Pulmonary artery endothelial cell (primary cell): Measurements from ENCODE around the gene DCTN4. TPM values are rescaled to one million over a fixed set of nuclear protein-coding genes. Genes with fewer than 3 reads are reported as not detected.
"Not testable (repeated sequence)": the region's sequence is repeated elsewhere in the genome, so short reads cannot be mapped to it uniquely, and the experiment has no call there.

Experiments
- DNase-seq: peaks from one replicate; pipeline ENCODE4 v3.0.0-alpha.2; 2011; ENCODE audit warnings: low read depth, low spot score
- total RNA-seq: library from RNA; depleted of rRNA; stranded (reverse); fragments of >200 nt; gene quantifications from 2 replicates; pipeline ENCODE4 v1.2.3, GENCODE V29; 2014

The DCTN4 gene
- 29.9 and 34.8 TPM in 2 replicates for total RNA-seq

DNA sequence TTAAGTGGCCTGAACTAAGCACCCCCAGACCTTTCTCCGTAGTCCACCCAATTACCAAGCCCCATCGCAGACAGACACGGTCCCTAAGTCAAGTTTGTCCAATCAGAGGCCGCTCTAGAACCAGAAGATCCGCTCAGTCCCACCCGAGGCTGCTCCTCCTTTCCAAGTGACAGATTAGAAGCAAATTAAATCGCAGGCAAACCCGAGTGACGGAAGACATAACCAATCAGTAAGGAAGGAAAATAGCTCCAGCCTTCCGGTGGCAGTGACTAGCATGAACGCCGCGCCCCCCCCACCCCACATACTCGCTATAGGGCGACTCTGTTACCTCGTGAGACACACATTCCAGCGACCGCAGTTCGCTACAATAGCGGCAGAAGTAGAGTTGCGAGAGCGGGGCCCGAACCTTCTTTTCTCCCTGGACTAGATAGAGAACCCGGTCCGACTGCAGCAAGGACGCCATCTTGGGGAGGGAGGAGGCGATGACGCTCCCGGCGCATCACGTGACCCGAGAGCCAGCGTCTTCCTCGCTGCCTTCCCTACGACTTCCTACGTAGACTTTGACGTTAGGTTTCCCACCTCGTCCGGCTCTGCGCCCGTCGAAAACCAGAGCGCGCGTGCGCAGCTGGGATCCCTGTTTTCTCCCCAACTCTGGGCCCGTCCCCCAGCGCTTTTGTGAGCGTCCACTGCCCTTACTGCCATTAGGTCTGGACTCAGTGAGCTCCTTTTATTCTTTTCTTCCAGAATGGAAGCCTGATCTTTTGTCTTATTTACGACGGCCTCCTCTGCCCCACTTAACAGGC, at the start of gene DCTN4:
TSS of gene DCTN4 (minus strand) at position 487 of the 803 bp plus-strand sequence. CDS start at position 463, 24 bp downstream.
- DNase-seq, result peak; percentile 97

- no peak for DNase-seq
Observed at GRCh38 chr5:150804388-150804787, 45.6 kb upstream of the DCTN4 start.

- peak; percentile 35 for DNase-seq
Observed at GRCh38 chr5:150801117-150801927, 42.5 kb upstream of the DCTN4 start.

GRCh38 chr5:150797384-150797783, 38.6 kb upstream of the DCTN4 start:
- DNase-seq, result no peak

DNA sequence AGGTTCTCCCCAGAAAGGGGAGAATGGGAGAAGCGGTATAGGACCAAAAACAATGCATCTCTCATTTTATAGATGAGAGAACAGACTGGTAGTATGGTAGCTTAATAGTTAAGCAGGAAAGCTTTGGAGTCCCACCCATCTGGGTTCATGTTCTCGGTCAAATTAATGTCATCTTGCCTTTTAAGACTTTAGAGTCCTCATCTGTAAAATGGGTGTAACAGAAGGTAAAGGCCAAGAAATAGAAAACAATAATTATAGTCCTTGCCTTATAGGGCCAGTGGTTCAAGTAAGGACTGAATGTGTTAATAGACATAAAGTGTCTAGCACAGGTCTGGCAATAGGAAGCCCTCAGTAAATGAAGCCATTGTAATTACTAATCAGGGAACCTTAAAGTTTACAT, 36.1 kb upstream of the DCTN4 start:
- no peak for DNase-seq

DNA sequence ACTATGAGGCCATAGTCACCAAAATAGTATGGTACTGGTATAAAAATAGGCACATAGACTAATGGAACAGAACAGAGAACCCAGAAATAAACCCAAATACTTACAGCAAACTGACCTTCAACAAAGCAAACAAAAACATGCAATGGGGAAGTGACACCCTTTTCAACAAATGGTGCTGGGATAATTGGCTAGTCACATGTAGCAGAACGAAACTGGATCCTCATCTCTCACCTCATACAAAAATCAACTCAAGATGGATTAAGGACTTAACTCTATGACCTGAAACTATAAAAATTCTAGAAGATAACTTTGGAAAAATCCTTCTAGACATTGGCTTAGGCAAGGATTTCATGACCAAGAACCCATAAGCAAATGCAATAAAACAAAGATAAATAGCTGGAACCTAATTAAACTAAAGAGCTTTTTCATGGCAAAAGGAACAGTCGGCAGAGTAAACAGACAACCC, 34.6 kb upstream of the DCTN4 start:
- not testable (repeated sequence) for DNase-seq

- no peak for DNase-seq
Observed at GRCh38 chr5:150791536-150791935, 32.7 kb upstream of the DCTN4 start.

GRCh38 chr5:150789943-150790611, 31.3 kb upstream of the DCTN4 start:
- peak; percentile 53 for DNase-seq

- no peak for DNase-seq
Observed at GRCh38 chr5:150789450-150789849, 30.6 kb upstream of the DCTN4 start.

- no peak for DNase-seq
Observed at GRCh38 chr5:150788977-150789376, 30.2 kb upstream of the DCTN4 start.

GRCh38 chr5:150787656-150788055, 28.8 kb upstream of the DCTN4 start:
- DNase-seq, result no peak

GRCh38 chr5:150786876-150787275, 28.1 kb upstream of the DCTN4 start:
- DNase-seq, result no peak

GRCh38 chr5:150785950-150786349, 27.1 kb upstream of the DCTN4 start:
- DNase-seq, result no peak

- DNase-seq, result no peak
Observed at GRCh38 chr5:150783422-150783928, 24.7 kb upstream of the DCTN4 start.

GRCh38 chr5:150782850-150783249, 24.0 kb upstream of the DCTN4 start:
- DNase-seq, result no peak

DNA sequence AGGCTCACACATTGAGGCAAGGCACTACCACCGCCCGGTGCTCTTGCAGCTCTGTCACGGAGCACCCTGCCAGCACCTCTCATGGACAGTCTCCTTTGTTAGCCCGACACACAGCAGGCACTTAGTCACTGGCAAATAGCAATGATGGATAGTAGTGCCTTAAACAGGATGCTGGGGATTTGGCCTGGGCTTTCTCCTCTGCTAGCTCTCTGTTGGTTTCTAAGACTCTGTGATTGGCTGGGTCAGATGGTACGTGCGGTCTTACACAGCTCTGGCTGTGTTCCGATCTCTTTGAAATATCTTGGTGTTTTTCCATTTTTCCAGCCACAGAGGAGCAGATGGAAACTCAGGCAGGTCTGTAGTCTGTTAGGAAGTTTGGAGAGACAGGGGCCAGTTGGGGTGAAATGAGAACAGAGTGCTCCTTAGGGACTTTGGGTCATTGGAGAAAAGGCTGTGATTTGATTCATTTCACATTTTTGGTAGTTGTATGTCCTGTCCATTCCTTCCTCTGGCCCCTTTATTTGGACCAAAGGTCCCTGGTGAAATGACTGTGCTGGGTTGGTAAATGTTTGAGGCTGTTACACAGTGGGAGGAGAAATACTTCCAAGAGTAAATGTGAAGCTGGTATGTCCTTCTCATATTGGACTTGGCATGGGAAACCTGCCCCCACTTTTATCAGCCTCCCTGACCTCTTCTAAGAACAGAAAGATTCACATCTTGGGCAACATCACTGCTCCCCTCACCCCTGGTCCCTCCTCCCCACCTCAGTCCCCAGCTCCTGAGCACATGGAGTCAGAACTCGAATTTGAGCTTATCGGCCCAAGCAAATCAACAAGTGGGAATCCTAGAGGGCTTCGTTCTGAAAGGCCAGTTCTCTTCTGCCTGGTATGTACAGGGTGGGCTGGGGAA, 23.1 kb upstream of the DCTN4 start:
- no peak for DNase-seq

DNA sequence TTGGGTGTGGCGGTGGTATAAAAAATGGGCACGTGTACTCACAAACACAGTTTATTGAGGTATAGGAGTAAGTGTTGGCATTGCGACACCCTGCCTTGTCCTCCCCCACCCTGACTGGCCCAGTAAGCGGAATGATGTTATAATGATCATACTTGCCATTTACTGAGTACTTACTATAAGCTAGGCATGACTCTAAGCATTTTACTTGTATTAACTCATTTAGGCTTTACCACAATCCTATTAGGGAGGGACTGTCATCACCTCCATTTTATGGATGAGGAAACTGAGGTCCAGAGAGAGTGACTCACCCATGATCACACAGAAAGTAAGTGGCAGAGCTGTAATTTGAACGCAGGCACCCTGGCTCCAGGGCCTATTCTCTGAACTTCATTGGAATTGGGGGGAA, 22.0 kb upstream of the DCTN4 start:
- DNase-seq, result no peak

GRCh38 chr5:150780187-150780692, 21.4 kb upstream of the DCTN4 start:
- no peak for DNase-seq

- DNase-seq, result no peak
Observed at GRCh38 chr5:150779397-150780186, 20.8 kb upstream of the DCTN4 start.
